ENCODE results near the gene LGALSL.

DNA sequence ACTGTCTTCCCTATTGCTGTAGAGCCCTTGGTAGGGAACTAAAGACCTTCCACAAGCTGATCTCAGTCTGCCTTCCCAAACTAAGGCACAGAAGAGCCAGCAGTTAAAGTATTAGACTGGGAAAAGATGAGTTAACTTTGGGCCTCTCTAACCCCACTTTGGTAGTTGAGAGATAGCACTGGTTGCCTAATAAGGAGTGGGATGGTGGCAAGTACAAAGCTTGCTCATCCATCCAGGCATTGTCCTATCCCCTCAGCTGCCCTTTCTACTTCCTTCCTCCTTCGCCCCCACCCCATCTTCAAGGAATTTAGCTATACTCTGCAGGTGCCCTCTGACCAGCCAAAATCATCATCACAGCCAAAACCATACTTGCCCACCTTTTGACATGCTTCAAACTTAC lies 48.0 kb downstream of the LGALSL start:
- TF ChIP-seq, protein P1, sequence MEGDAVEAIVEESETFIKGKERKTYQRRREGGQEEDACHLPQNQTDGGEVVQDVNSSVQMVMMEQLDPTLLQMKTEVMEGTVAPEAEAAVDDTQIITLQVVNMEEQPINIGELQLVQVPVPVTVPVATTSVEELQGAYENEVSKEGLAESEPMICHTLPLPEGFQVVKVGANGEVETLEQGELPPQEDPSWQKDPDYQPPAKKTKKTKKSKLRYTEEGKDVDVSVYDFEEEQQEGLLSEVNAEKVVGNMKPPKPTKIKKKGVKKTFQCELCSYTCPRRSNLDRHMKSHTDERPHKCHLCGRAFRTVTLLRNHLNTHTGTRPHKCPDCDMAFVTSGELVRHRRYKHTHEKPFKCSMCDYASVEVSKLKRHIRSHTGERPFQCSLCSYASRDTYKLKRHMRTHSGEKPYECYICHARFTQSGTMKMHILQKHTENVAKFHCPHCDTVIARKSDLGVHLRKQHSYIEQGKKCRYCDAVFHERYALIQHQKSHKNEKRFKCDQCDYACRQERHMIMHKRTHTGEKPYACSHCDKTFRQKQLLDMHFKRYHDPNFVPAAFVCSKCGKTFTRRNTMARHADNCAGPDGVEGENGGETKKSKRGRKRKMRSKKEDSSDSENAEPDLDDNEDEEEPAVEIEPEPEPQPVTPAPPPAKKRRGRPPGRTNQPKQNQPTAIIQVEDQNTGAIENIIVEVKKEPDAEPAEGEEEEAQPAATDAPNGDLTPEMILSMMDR (IDR thresholded peaks at IDR 0.05) = no peak
- no peak for TF ChIP-seq POLR2A (IDR thresholded peaks at IDR 0.05)
